Colonic mucosa (tissue), 4 donors: ENCODE measurements around the gene PRR13. TPM values are rescaled to one million over a fixed set of nuclear protein-coding genes. Genes with fewer than 3 reads are reported as not detected.
A peak's percentile ranks its signal among the peaks of the same experiment; 100 is the strongest.

Experiments
- DNase-seq: peaks from one replicate; pipeline ENCODE4 v3.0.0-alpha.2; 2020
- H3K27ac ChIP-seq: fragments of 200-600 bp; one replicate; pipeline ENCODE4 v1.8.0; 2021
- H3K27me3 ChIP-seq: fragments of 200-600 bp; one replicate; pipeline ENCODE4 v1.8.0; 2021
- H3K36me3 ChIP-seq: fragments of 200-600 bp; one replicate; pipeline ENCODE4 v1.8.0; 2021
- H3K4me1 ChIP-seq: fragments of 200-600 bp; one replicate; pipeline ENCODE4 v1.8.0; 2021; ENCODE audit warnings: mild to moderate bottlenecking
- H3K4me3 ChIP-seq: fragments of 200-600 bp; one replicate; pipeline ENCODE4 v1.8.0; 2021
- H3K9ac ChIP-seq, 2 donors: one replicate each; pipeline ENCODE4 v1.7.0; 2013; ENCODE audit warnings: control low read depth in 2 of 2, low read depth in 2 of 2, low read length in 2 of 2
- H3K9me3 ChIP-seq: fragments of 200-600 bp; one replicate; pipeline ENCODE4 v1.8.0; 2021
- intact Hi-C: fragments of 100-400 bp; cut with DNase I; formaldehyde crosslinking; loops from one replicate; pipeline ENCODE4 v1.14.1; 2022
- total RNA-seq, 2 donors: library from RNA; stranded (reverse); fragmentation: NEBNext Ultra II Directional in 1 of 2; extraction: Animal tissue kit (Norgen Biotek cat#: 25700) in 1 of 2; gene quantifications; one replicate each; pipeline ENCODE4 v1.2.1, GENCODE V29; 2021
- TF ChIP-seq, protein P1 (sequence below): fragments of 200-600 bp; IDR thresholded peaks from one replicate; pipeline ENCODE4 v1.8.0; 2022; ENCODE audit warnings: antibody characterized with exemption, mild to moderate bottlenecking
- donor health status: healthy.
- donor health status: DM: no; HTN: no; CAD: no.
- donor health status: DM: no; HTN: no; CAD: no.

The PRR13 gene
- total RNA-seq, 2 donors from 2014 or later, result 331 to 504 TPM

DNA sequence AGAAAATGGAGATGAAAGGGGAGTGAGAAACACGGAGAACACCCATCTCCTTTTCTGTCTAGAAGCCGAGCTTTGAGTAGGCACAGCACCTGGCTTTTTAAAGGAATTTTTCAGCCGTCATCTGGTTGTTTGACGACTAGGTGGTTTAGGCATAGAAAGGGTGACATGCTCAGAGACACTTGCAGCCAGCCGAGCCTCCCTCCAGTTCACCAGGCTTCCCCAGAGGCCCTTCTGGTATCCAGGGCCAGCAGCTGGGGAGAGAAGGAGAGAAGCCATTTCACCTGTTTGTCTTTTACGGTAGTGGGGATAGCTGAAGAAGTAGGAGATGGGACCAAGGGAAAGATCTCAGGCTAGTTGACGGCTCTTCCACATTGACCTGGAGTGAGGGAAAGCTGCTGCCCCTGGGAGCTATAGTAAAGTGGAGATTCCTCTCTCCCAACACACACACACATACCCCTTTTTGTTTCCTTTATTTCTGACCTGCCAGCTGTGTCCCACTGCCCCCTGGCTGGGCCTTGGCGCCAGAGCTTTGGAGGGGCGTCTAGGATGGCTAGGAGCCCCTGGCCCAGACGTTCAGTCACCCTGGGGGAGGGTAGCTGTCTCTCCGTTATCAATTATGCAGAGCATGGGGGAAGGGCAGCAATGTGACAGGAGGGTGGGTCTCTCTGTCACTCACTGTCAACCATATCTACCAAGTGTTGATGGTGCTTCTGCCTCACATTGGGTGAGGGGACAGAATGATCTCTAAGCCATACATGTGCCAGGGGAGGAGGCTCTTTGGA lies 52.3 kb downstream of the PRR13 start:
- Histone ChIP-seq H3K4me1 (peaks cover 8% of the 10 kb centered on the region), H3K9ac (peak overlapping the region; percentile 82 to 83), H3K9me3 (no peaks in the 10 kb centered on the region), H3K27ac (peak overlapping the region; percentile 79), H3K4me3 (peak overlapping the region; percentile 58), H3K27me3 (no peaks in the 10 kb centered on the region), H3K36me3 (no peaks in the 10 kb centered on the region)
- intact Hi-C loops, result no loop called here
- TF ChIP-seq, protein P1, sequence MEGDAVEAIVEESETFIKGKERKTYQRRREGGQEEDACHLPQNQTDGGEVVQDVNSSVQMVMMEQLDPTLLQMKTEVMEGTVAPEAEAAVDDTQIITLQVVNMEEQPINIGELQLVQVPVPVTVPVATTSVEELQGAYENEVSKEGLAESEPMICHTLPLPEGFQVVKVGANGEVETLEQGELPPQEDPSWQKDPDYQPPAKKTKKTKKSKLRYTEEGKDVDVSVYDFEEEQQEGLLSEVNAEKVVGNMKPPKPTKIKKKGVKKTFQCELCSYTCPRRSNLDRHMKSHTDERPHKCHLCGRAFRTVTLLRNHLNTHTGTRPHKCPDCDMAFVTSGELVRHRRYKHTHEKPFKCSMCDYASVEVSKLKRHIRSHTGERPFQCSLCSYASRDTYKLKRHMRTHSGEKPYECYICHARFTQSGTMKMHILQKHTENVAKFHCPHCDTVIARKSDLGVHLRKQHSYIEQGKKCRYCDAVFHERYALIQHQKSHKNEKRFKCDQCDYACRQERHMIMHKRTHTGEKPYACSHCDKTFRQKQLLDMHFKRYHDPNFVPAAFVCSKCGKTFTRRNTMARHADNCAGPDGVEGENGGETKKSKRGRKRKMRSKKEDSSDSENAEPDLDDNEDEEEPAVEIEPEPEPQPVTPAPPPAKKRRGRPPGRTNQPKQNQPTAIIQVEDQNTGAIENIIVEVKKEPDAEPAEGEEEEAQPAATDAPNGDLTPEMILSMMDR, result no peak
- DNase-seq, result no peak

Other genes starting within 250 kb of the PRR13 start
- 1 to 10 TPM; 5.3 to 8.8 TPM for gene ITGB7, start 234.5 kb upstream of the PRR13 start, total RNA-seq
- 10 to 100 TPM; 11.4 to 21.5 TPM for gene RARG, start 209.5 kb upstream of the PRR13 start, total RNA-seq
- gene ESPL1, start 173.4 kb upstream of the PRR13 start, total RNA-seq, result 10 to 100 TPM in 1 of 2 donors, 1 to 10 TPM in 1; 9.6 to 34.6 TPM
- gene PFDN5, start 146.2 kb upstream of the PRR13 start, total RNA-seq, result 100 to 1,000 TPM; 247 to 305 TPM
- gene MYG1, start 142.0 kb upstream of the PRR13 start, total RNA-seq, result 10 to 100 TPM; 37.4 to 60.6 TPM
- 10 to 100 TPM; 36.4 to 61.4 TPM for gene AAAS, start 120.1 kb upstream of the PRR13 start, total RNA-seq
- gene SP7, start 105.4 kb upstream of the PRR13 start, total RNA-seq, result not detected
- gene SP1, start 61.6 kb upstream of the PRR13 start, total RNA-seq, result 10 to 100 TPM; 83.6 to 96.8 TPM
- under 1 TPM in 1 of 2 donors, not detected in 1; 0.17 TPM for gene AMHR2, start 17.9 kb upstream of the PRR13 start, total RNA-seq
- gene PCBP2, start 10.4 kb downstream of the PRR13 start, total RNA-seq, result 100 to 1,000 TPM; 579 to 596 TPM
- gene MAP3K12, start 57.7 kb downstream of the PRR13 start, total RNA-seq, result 1 to 10 TPM; 3.2 to 3.8 TPM
- gene TARBP2, start 59.5 kb downstream of the PRR13 start, total RNA-seq, result 10 to 100 TPM; 20.7 to 36.9 TPM
- gene NPFF, start 65.8 kb downstream of the PRR13 start, total RNA-seq, result not detected
- 10 to 100 TPM; 31.1 to 38.5 TPM for gene ATF7, start 184.6 kb downstream of the PRR13 start, total RNA-seq
- gene ATP5MC2, start 234.3 kb downstream of the PRR13 start, total RNA-seq, result 100 to 1,000 TPM; 346 to 392 TPM